K562 (cell line): ENCODE measurements around the gene DRD2. TPM values are rescaled to one million over a fixed set of nuclear protein-coding genes. Genes with fewer than 3 reads are reported as not detected.

Experiments
- ATAC-seq: fragments of 200-7000 bp; cut with Tn5 transposase; 3 replicates; pipeline ENCODE4 v1.9.1; 2020; ENCODE audit warnings: moderate library complexity
- BruUV-seq: library from RNA; stranded (reverse); fragments of 400-500 nt; replicated peaks from 2 replicates; lab custom pipeline; 2021; lab: Mats Ljungman, UMichigan
- CTCF ChIA-PET: fragments of 300-600 bp; formaldehyde crosslinking; extraction: SDS; loops from one replicate; lab custom pipeline; 2021; ENCODE audit warnings: low intra/inter-chr PET ratio; lab: Yijun Ruan, JAX
- POLR2A ChIA-PET: fragments of 300-600, 350-650 bp; sonication (Branson Sonifier 250); formaldehyde crosslinking; extraction: SDS; loops from one replicate; lab custom pipeline; 2021; ENCODE audit warnings: antibody characterized with exemption, inconsistent platforms; lab: Yijun Ruan, JAX
- DNase-seq, 4 experiments: peaks; one replicate each; pipeline versions ENCODE4 v3.0.0 to v3.0.0-alpha.2; 2011 to 2018; ENCODE audit warnings: low spot score in 3 of 4, mixed read lengths in 3 of 4; ENCODE audit errors: extremely low read depth in 1 of 4
- FAIRE-seq: peaks from 2 replicates; lab custom pipeline; 2011; peaks lifted over from hg19 to GRCh38; lab: Jason Lieb, UNC
- H2AFZ ChIP-seq: 2 replicates; pipeline ENCODE4 v1.6.0; 2011; ENCODE audit warnings: low read depth, low read length, control low read depth, inconsistent platforms
- H3K27ac ChIP-seq: fragments of 200-600 bp; 3 replicates; pipeline ENCODE4 v1.8.0; 2011; ENCODE audit warnings: low read depth, mild to moderate bottlenecking, control low read depth, inconsistent platforms, low read length, moderate library complexity, mixed read lengths; ENCODE audit errors: extremely low read depth
- H3K27me3 ChIP-seq, 2 experiments: fragments of 300-600 bp in 1 of 2; 2 replicates in 1 of 2; 3 replicates in 1 of 2; pipeline versions ENCODE4 v1.6.0 to v1.8.0; 2011; ENCODE audit warnings: inconsistent platforms in 2 of 2, low read length in 2 of 2, mild to moderate bottlenecking in 1 of 2, mixed read lengths in 1 of 2, moderate library complexity in 1 of 2; ENCODE audit not compliant: control insufficient read depth in 2 of 2, insufficient read depth in 2 of 2
- H3K36me3 ChIP-seq: fragments of 300-600 bp; 3 replicates; pipeline ENCODE4 v1.8.0; 2011; ENCODE audit warnings: mild to moderate bottlenecking, low read length, inconsistent platforms; ENCODE audit not compliant: control insufficient read depth, insufficient read depth
- H3K4me1 ChIP-seq, 2 experiments: fragments of 200-600 bp in 1 of 2; replicated peaks in 1 of 2; 2 replicates in 1 of 2; 3 replicates in 1 of 2; pipeline versions ENCODE4 v1.5.1 to v1.8.0; 2011; ENCODE audit warnings: inconsistent platforms in 2 of 2, low read length in 2 of 2, mild to moderate bottlenecking in 1 of 2, mixed read lengths in 1 of 2, moderate library complexity in 1 of 2; ENCODE audit not compliant: control insufficient read depth in 2 of 2, insufficient read depth in 2 of 2
- H3K4me2 ChIP-seq: 2 replicates; pipeline ENCODE4 v1.6.1; 2011; ENCODE audit warnings: low read length, control low read depth, inconsistent platforms, mixed read lengths; ENCODE audit not compliant: insufficient read depth
- H3K4me3 ChIP-seq: fragments of 200-600 bp; sonication (generic), shearing (Covaris generic); 2 replicates; pipeline ENCODE4 v1.5.1; 2016; ENCODE audit warnings: control low read depth, inconsistent platforms
- H3K79me2 ChIP-seq: fragments of 200-600 bp; 3 replicates; pipeline ENCODE4 v1.8.0; 2011; ENCODE audit warnings: low read length, inconsistent platforms; ENCODE audit not compliant: control insufficient read depth, insufficient read depth
- H3K9ac ChIP-seq, 2 experiments: 2 replicates each; pipeline versions ENCODE4 v1.6.0 to v1.6.1; 2011; ENCODE audit warnings: low read depth in 2 of 2, low read length in 2 of 2, control low read depth in 1 of 2, inconsistent platforms in 1 of 2, mild to moderate bottlenecking in 1 of 2, mixed read lengths in 1 of 2; ENCODE audit not compliant: insufficient read depth in 1 of 2
- H3K9me1 ChIP-seq: one replicate; pipeline ENCODE4 v1.6.0; 2011; ENCODE audit warnings: inconsistent platforms, mild to moderate bottlenecking, low read length, moderate library complexity; ENCODE audit not compliant: control insufficient read depth, insufficient read depth
- H3K9me3 ChIP-seq: replicated peaks from 2 replicates; pipeline ENCODE4 v1.5.1; 2011; ENCODE audit warnings: low read depth, low read length, inconsistent platforms; ENCODE audit not compliant: control insufficient read depth, insufficient read depth
- H4K20me1 ChIP-seq: replicated peaks from 2 replicates; pipeline ENCODE4 v1.6.1; 2011; ENCODE audit warnings: low read length, inconsistent platforms, mixed read lengths; ENCODE audit not compliant: control insufficient read depth, insufficient read depth
- BRD4 ChIP-seq: fragments of 200-600 bp; sonication (generic); IDR thresholded peaks from 2 replicates; pipeline ENCODE4 v1.6.1; 2017; ENCODE audit warnings: inconsistent platforms
- COPS2 ChIP-seq: fragments of 450-650 bp; conservative IDR thresholded peaks from 2 replicates; pipeline ENCODE4 v1.6.1; 2016; ENCODE audit warnings: mild to moderate bottlenecking, moderate library complexity
- ILK ChIP-seq: fragments of 450-650 bp; IDR thresholded peaks from 2 replicates; pipeline ENCODE4 v1.6.1; 2016; ENCODE audit warnings: missing genetic modification characterization, low read depth, mild to moderate bottlenecking, missing compliant biosample characterization, moderate library complexity, borderline replicate concordance
- MCM3 ChIP-seq: fragments of 450-650 bp; IDR thresholded peaks from 2 replicates; pipeline ENCODE4 v1.6.1; 2016
- NR2C1 ChIP-seq, 2 experiments: fragments of 450-650 bp; IDR thresholded peaks; 2 replicates each; pipeline ENCODE4 v1.6.1; 2017; ENCODE audit warnings: mild to moderate bottlenecking in 2 of 2, antibody characterized with exemption in 1 of 2, inconsistent platforms in 1 of 2, missing compliant biosample characterization in 1 of 2, missing genetic modification characterization in 1 of 2
- PCBP2 ChIP-seq: fragments of 200-400 bp; formaldehyde crosslinking; IDR thresholded peaks from 2 replicates; pipeline ENCODE4 v1.6.1; 2018; ENCODE audit warnings: low read length, low read depth, mild to moderate bottlenecking, moderate library complexity; ENCODE audit not compliant: poor library complexity, severe bottlenecking
- PHB ChIP-seq: fragments of 250-450 bp; sonication (Bioruptor Pico); IDR thresholded peaks from 2 replicates; pipeline ENCODE4 v1.5.0; 2021
- RNF2 ChIP-seq: sonication (generic); IDR thresholded peaks from 2 replicates; pipeline ENCODE4 v1.6.1; 2016
- SRSF7 ChIP-seq: fragments of 200-400 bp; formaldehyde crosslinking; optimal IDR thresholded peaks from 2 replicates; pipeline ENCODE3; 2017; ENCODE audit warnings: mild to moderate bottlenecking, low read depth, low read length
- TFAM ChIP-seq: fragments of 250-450 bp; sonication (Bioruptor Pico); conservative IDR thresholded peaks from 2 replicates; pipeline ENCODE4 v1.5.0; 2021; ENCODE audit warnings: mild to moderate bottlenecking, moderate library complexity
- XRCC4 ChIP-seq: IDR thresholded peaks from one replicate; pipeline ENCODE4 v1.6.1; 2011; ENCODE audit not compliant: insufficient read depth, insufficient read length; ENCODE audit errors: extremely low read depth
- ZFX ChIP-seq: sonication (generic); formaldehyde crosslinking; IDR thresholded peaks from 2 replicates; pipeline ENCODE4 v1.8.0; 2022; ENCODE audit warnings: mild to moderate bottlenecking, missing genetic modification reagents, moderate library complexity
- WGBS: fragments of 100-300 bp; shearing (Covaris generic); methylation state at CpG from one replicate; pipeline ENCODE4 v1.1.6; 2016; ENCODE audit warnings: low coverage, mixed read lengths; ENCODE audit not compliant: insufficient coverage; ENCODE audit errors: missing lambda C conversion rate; 5-methylcytosine and 5-hydroxymethylcytosine counted together
- in situ Hi-C: fragments of 300-500 bp; cut with MboI; formaldehyde crosslinking; loops from 4 replicates; pipeline ENCODE4 v1.15.0; 2018; ENCODE audit warnings: inconsistent platforms, mixed read lengths
- intact Hi-C: fragments of 100-400 bp; cut with micrococcal nuclease; formaldehyde crosslinking; loops from 2 replicates; pipeline ENCODE4 v1.14.2; 2022
- polyA plus RNA-seq, 8 experiments: library from polyadenylated mRNA; depleted of rRNA in 4 of 8; stranded (reverse) in 5 of 8; unstranded in 3 of 8; fragments of >200 nt; fragmentation: Nextera tagmentation in 2 of 8; fragmentation: Illumina TruSeq in 1 of 8; extraction: Ambion mirVana in 2 of 8; extraction: Trizol in 1 of 8; gene quantifications; 2 replicates each; pipeline versions ENCODE4 v1.2.1 to v1.2.3, GENCODE V29; 2011 to 2014; ENCODE audit warnings: inconsistent platforms in 1 of 8, missing spikeins in 1 of 8
- total RNA-seq, 7 experiments: library from RNA; depleted of rRNA in 6 of 7; stranded (reverse); fragments of >200 nt in 6 of 7; fragmentation: Illumina TruSeq in 2 of 7; extraction: Trizol in 2 of 7; gene quantifications; 2 replicates each; pipeline versions ENCODE4 v1.2.1 to v1.2.3, GENCODE V29; 2011 to 2021; ENCODE audit warnings: low replicate concordance in 1 of 7
- TF ChIP-seq, protein P1 (sequence below): sonication (generic); formaldehyde crosslinking; IDR thresholded peaks from 2 replicates; pipeline ENCODE4 v1.8.0; 2023; ENCODE audit warnings: mild to moderate bottlenecking, missing genetic modification reagents
- TF ChIP-seq, protein P2 (sequence below): fragments of 450-650 bp; IDR thresholded peaks from 2 replicates; pipeline ENCODE4 v1.6.1; 2017; ENCODE audit warnings: mild to moderate bottlenecking, moderate library complexity
- TF ChIP-seq, protein P3 (sequence below): fragments of 250-450 bp; sonication (Bioruptor Pico); IDR thresholded peaks from 2 replicates; pipeline ENCODE4 v1.5.0; 2021

DRD2 gene
- total and polyA plus RNA-seq, 9 of the 15 experiments (the other 6 are each of a cell fraction or from before 2014, with no cell fraction given): not detected

DNA sequence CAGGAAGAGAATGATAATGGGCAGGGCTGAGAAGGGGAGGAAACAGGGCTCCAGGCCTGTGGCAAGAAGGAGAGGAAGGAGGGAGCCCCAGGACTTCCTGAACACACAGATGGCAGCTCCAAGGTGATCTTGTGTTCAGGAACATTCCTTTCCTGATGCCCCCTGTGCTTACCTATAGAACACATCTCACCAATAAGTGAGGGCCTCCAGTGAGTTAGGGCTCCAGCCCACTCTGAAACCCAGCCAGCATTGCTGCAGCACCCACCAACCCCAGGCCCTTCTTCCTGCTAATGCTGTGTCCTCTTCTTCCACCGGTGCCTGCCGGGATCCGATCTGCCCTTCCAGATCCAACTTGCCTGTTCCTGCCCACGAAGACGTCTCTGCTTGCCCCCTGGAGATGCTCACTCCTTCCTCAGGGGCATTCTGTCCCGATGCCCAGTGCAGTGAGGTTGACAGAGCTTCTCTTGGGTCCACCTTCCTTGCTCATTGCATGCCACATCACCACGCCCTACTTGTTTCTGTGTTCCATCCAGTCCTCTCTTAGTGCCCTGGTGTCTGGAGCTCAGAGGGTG, 70.3 kb downstream of the DRD2 start:
- H3K4me1 ChIP-seq: 0 out of 5 replicates have a peak, but pooled peaks cover 0 to under 1% of the 10 kb centered on the region in 2 experiments
- H3K79me2 ChIP-seq: no peaks in the 10 kb centered on the region
- no peaks in the 10 kb centered on the region for H3K9me1 ChIP-seq
- no peak for ATAC-seq
- H3K4me3 ChIP-seq: no peak overlapping the region
- H3K4me2 ChIP-seq: no peak overlapping the region
- ChIA-PET POLR2A (no interaction called here), CTCF (no interaction called here)
- 0% methylated on average over 7 of the region's 7 CpGs for WGBS
- no peaks in the 10 kb centered on the region for H3K9me3 ChIP-seq
- peaks cover 3% of the 10 kb centered on the region; the same call in 1 of the 2 replicates for H4K20me1 ChIP-seq
- H3K9ac ChIP-seq: no peak overlapping the region
- H2AFZ ChIP-seq: no peak overlapping the region
- no peak for DNase-seq
- no peak for FAIRE-seq
- no TSS peak for BruUV-seq
- intact Hi-C loops: no loop called here
- in situ Hi-C loops: no loop called here
- no peak overlapping the region for H3K27ac ChIP-seq
- H3K27me3 ChIP-seq: peaks cover 0 to 55% of the 10 kb centered on the region in 2 experiments; a peak in 3 of 5 replicates
- no peaks in the 10 kb centered on the region for H3K36me3 ChIP-seq
- TF ChIP-seq NR2C1 (IDR thresholded peaks at IDR 0.05) (no peak), NR2C1 (tag; IDR thresholded peaks at IDR 0.05) (no peak), ILK (no peak), SRSF7 (no peak), BRD4 (no peak), PCBP2 (no peak), PHB (CRISPR knock-in tag) (no peak), TFAM (CRISPR knock-in tag) (no peak), COPS2 (no peak), RNF2 (no peak), ZFX (CRISPR knock-in tag) (no peak), MCM3 (no peak), XRCC4 (no peak)
- TF ChIP-seq, protein P1, sequence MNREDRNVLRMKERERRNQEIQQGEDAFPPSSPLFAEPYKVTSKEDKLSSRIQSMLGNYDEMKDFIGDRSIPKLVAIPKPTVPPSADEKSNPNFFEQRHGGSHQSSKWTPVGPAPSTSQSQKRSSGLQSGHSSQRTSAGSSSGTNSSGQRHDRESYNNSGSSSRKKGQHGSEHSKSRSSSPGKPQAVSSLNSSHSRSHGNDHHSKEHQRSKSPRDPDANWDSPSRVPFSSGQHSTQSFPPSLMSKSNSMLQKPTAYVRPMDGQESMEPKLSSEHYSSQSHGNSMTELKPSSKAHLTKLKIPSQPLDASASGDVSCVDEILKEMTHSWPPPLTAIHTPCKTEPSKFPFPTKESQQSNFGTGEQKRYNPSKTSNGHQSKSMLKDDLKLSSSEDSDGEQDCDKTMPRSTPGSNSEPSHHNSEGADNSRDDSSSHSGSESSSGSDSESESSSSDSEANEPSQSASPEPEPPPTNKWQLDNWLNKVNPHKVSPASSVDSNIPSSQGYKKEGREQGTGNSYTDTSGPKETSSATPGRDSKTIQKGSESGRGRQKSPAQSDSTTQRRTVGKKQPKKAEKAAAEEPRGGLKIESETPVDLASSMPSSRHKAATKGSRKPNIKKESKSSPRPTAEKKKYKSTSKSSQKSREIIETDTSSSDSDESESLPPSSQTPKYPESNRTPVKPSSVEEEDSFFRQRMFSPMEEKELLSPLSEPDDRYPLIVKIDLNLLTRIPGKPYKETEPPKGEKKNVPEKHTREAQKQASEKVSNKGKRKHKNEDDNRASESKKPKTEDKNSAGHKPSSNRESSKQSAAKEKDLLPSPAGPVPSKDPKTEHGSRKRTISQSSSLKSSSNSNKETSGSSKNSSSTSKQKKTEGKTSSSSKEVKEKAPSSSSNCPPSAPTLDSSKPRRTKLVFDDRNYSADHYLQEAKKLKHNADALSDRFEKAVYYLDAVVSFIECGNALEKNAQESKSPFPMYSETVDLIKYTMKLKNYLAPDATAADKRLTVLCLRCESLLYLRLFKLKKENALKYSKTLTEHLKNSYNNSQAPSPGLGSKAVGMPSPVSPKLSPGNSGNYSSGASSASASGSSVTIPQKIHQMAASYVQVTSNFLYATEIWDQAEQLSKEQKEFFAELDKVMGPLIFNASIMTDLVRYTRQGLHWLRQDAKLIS: no peak
- TF ChIP-seq, protein P2, sequence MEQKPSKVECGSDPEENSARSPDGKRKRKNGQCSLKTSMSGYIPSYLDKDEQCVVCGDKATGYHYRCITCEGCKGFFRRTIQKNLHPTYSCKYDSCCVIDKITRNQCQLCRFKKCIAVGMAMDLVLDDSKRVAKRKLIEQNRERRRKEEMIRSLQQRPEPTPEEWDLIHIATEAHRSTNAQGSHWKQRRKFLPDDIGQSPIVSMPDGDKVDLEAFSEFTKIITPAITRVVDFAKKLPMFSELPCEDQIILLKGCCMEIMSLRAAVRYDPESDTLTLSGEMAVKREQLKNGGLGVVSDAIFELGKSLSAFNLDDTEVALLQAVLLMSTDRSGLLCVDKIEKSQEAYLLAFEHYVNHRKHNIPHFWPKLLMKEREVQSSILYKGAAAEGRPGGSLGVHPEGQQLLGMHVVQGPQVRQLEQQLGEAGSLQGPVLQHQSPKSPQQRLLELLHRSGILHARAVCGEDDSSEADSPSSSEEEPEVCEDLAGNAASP: no peak
- TF ChIP-seq, protein P3, sequence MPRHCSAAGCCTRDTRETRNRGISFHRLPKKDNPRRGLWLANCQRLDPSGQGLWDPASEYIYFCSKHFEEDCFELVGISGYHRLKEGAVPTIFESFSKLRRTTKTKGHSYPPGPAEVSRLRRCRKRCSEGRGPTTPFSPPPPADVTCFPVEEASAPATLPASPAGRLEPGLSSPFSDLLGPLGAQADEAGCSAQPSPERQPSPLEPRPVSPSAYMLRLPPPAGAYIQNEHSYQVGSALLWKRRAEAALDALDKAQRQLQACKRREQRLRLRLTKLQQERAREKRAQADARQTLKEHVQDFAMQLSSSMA: no peak
